Astrocyte of the spinal cord (primary cell): ENCODE measurements around the gene SCD5.

Experiments used
- DNase-seq: peaks from one replicate; pipeline ENCODE4 v3.0.0; 2011; ENCODE audit warnings: low read depth, low spot score
- H3K4me3 ChIP-seq: 2 replicates; pipeline ENCODE4 v1.5.1; 2011; ENCODE audit warnings: low read depth, mild to moderate bottlenecking, low read length, moderate library complexity
- in situ Hi-C: cut with HindIII; loops from 2 replicates; pipeline ENCODE4 v1.10.0; 2017; ENCODE audit warnings: low sequenced_read_pairs
- TF ChIP-seq, protein P1 (sequence below): IDR thresholded peaks from 2 replicates; pipeline ENCODE4 v1.5.1; 2012; ENCODE audit warnings: low read depth, mild to moderate bottlenecking, low read length, inconsistent platforms

SCD5 gene

DNA sequence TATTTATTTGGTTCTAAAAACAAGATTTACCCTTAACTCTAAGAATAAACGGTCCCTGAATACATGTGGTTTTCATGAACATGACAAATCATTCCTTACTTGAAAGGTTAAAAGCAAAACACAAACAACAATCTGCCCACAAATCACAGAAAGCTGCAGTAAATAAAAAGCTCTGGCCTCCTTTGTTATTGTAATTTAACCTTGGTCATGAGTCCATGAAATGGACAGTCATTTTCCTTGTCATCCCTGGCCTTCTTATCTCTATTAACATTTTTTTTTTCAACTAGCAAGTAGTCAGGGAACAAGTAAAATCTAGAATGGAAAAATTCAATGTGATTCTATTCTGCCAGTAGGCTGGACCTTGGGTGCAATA, 92.7 kb downstream of the SCD5 start:
- DNase-seq: no peak
- no peak overlapping the region for H3K4me3 ChIP-seq
- in situ Hi-C loops: no loop called here
- TF ChIP-seq, protein P1, sequence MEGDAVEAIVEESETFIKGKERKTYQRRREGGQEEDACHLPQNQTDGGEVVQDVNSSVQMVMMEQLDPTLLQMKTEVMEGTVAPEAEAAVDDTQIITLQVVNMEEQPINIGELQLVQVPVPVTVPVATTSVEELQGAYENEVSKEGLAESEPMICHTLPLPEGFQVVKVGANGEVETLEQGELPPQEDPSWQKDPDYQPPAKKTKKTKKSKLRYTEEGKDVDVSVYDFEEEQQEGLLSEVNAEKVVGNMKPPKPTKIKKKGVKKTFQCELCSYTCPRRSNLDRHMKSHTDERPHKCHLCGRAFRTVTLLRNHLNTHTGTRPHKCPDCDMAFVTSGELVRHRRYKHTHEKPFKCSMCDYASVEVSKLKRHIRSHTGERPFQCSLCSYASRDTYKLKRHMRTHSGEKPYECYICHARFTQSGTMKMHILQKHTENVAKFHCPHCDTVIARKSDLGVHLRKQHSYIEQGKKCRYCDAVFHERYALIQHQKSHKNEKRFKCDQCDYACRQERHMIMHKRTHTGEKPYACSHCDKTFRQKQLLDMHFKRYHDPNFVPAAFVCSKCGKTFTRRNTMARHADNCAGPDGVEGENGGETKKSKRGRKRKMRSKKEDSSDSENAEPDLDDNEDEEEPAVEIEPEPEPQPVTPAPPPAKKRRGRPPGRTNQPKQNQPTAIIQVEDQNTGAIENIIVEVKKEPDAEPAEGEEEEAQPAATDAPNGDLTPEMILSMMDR: no peak

DNA sequence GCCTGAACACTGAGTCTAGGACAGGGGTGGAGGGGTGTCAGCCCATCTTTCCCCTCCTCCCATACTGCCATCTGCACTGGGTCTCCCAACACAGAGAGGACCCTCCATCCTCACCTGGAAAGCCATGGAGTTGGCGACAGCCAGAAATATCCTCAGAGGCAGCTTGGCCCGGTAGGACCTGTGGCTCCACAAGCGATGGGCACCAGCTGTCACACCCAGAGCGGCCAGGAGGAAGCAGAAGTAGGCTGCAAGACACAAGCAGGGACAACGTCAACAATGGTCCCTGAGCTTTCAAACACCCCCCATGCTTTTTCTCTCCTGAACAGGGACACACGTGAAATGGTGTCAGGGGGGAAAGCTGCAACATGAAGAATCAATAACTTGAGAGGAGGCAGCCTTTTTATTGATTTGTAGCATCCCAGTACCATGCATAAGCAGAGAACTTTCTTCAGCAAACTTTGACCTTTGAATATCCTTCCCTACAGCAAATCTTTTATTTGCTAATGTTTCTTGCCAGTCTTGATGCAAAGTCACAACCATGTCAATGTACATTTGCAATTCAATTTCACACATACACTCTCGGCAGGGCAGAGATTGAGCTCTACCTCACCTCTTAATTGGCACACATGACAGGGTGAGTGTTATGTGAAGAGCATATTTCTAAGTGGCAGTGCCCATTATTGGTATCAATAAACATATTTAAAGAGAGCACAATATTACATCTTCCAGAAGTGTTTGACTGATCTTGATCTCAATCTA, 93.2 kb downstream of the SCD5 start:
- TF ChIP-seq, protein P1: no peak
- H3K4me3 ChIP-seq: no peak overlapping the region
- in situ Hi-C loops: no loop called here
- DNase-seq: no peak

DNA sequence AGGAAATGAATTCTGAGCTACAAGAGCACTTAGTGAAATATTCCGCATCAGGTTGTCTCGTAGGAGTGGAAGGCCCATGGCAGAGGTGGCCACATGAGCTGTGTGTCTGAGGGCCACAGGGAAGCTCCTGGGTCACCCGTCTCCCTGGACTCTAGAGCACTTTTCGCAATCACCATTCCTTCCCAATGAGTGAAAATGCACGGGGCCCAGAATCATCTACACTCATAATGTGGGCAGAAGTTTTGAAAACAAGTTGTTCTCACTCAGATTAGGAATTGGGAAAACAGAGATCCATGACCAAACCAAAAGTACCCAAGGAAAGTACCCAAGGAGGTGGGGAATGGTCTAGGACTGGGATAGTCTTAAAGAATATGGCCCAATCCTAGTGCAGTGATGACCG, 94.4 kb downstream of the SCD5 start:
- TF ChIP-seq, protein P1: no peak
- in situ Hi-C loops: no loop called here
- no peak overlapping the region for H3K4me3 ChIP-seq
- no peak for DNase-seq

DNA sequence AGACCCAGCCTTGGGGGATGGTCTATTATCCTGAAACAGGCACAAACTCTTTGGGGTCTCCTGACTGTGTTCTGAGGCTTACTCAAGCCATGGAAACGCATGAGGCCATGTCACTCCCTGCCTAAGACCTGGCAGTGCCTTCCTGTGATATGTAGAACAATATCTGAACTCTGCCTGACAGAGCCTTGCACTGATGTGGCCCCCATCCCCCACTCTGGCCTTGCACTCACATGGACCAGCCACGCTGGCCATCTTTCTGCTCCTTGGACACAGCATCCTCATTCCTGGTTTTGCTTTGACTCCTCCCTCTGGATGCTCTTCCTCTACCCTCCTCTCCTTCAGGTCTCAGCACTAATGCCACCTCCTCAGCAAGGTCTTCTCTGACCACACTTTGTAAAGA, 100.2 kb downstream of the SCD5 start:
- in situ Hi-C loops: no loop called here
- DNase-seq: no peak
- no peak overlapping the region for H3K4me3 ChIP-seq
- TF ChIP-seq, protein P1: no peak

DNA sequence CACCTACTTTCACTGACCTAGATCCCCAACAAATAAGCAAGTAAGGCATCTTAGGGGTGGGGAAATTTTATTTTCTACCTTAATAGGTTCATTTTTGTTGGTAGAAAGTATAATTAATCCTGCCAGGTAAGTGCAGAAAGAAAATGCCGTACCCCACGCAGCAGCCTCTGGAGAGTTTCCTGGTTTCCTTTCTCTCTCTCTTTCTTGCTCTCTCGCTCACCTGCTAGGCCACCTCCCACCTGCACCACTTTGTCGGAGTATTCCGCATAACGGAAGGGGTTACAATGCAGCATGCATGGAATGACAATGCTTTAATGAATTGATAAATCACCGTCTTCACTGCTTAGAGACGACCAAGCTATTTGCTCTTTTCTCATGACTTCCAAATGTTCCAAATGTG, 101.0 kb downstream of the SCD5 start:
- TF ChIP-seq, protein P1: no peak
- no peak for DNase-seq
- in situ Hi-C loops: no loop called here
- no peak overlapping the region for H3K4me3 ChIP-seq

DNA sequence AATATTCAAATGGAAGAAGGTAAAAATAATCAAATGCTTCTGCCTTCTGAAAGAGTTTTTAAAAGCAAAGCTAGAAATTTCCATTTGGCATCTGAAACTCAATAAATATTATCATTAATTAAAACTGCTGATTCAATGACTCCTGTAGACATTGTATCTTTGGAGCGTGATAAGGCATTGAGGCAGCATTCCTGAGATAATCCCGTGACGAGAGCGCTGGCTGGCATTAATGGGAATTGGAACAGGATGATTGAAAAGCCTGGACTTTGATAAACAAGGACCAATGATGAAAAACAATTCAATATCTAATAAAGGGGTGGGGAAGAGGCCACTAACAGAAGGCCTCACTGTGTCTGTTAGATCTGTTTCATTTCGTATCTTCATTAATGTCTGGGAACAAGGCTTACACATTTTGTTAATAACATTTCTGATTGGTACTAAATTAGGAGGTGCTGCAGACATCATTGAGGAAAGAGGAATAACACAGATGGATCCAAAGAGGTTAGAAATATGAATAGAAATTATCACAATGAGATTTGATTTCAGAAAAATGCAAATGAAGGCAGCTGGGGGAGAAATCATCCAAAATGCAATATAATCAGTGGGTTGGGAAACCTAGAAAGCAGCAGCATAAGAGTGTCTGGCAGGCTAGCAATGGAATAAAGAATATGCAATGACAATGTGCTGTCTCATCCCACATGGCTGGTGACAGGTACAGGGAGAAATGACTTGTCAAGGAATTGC, 102.3 kb downstream of the SCD5 start:
- no peak overlapping the region for H3K4me3 ChIP-seq
- in situ Hi-C loops: no loop called here
- no peak for DNase-seq
- TF ChIP-seq, protein P1: no peak
